ENCODE results near the gene BTBD3. TPM values are rescaled to one million over a fixed set of nuclear protein-coding genes. Genes with fewer than 3 reads are reported as not detected.

Gene BTBD3
- total RNA-seq, 1 donor from 2014 or later = 114 TPM

- TF ChIP-seq, protein P1, sequence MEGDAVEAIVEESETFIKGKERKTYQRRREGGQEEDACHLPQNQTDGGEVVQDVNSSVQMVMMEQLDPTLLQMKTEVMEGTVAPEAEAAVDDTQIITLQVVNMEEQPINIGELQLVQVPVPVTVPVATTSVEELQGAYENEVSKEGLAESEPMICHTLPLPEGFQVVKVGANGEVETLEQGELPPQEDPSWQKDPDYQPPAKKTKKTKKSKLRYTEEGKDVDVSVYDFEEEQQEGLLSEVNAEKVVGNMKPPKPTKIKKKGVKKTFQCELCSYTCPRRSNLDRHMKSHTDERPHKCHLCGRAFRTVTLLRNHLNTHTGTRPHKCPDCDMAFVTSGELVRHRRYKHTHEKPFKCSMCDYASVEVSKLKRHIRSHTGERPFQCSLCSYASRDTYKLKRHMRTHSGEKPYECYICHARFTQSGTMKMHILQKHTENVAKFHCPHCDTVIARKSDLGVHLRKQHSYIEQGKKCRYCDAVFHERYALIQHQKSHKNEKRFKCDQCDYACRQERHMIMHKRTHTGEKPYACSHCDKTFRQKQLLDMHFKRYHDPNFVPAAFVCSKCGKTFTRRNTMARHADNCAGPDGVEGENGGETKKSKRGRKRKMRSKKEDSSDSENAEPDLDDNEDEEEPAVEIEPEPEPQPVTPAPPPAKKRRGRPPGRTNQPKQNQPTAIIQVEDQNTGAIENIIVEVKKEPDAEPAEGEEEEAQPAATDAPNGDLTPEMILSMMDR (conservative IDR thresholded peaks at IDR 0.05) = no peak
- Mint-ChIP-seq H3K36me3 (no peaks in the 10 kb centered on the region), H3K9me3 (peaks cover 4% of the 10 kb centered on the region), H3K4me1 (ENCODE audit: unreplicated experiment) (no peaks in the 10 kb centered on the region), H3K27me3 (no peaks in the 10 kb centered on the region), H3K4me3 (no peak overlapping the region), H3K27ac (no peak overlapping the region)
- DNase-seq (ENCODE audit: extremely low spot score, unreplicated experiment) = no peak
Measured at GRCh38 chr20:11952639-11953038, 34.9 kb downstream of the BTBD3 start.

GRCh38 chr20:11957911-11958310 is 40.2 kb downstream of the BTBD3 start:
- no peaks in the 10 kb centered on the region for H3K36me3 Mint-ChIP-seq
- H3K4me1 Mint-ChIP-seq (ENCODE audit: unreplicated experiment) = no peaks in the 10 kb centered on the region
- TF ChIP-seq, protein P1 (conservative IDR thresholded peaks at IDR 0.05) = no peak
- no peak overlapping the region for H3K27ac Mint-ChIP-seq
- H3K27me3 Mint-ChIP-seq = peaks cover 7% of the 10 kb centered on the region
- no peak overlapping the region for H3K4me3 Mint-ChIP-seq
- no peak for DNase-seq (ENCODE audit: extremely low spot score, unreplicated experiment)
- peaks cover 8% of the 10 kb centered on the region for H3K9me3 Mint-ChIP-seq

DNA sequence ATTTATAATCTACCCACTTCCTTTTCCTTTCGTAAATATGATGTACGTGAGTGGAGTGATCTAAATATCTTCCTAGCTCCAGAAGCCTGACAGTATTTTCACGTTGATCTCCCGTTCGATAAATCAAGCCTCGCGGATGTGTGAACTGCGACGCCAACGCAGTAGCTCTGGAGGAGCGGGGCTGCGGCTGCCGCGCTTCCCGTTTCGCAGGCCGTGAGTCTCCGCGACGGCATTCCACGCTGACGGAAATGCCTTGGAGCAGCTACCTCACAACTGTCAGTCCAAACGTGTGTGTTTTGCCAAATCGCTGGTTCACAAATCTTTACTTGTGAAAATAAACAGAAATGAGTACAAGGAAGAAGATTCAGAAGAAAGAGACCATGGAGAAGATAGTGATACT is 41.2 kb downstream of the BTBD3 start:
- TF ChIP-seq, protein P1 (conservative IDR thresholded peaks at IDR 0.05) = no peak
- Mint-ChIP-seq H3K4me3 (no peak overlapping the region), H3K27ac (no peak overlapping the region), H3K27me3 (peaks cover 7% of the 10 kb centered on the region), H3K9me3 (peaks cover 8% of the 10 kb centered on the region), H3K36me3 (no peaks in the 10 kb centered on the region), H3K4me1 (ENCODE audit: unreplicated experiment) (no peaks in the 10 kb centered on the region)
- DNase-seq (ENCODE audit: extremely low spot score, unreplicated experiment) = no peak

- no peak overlapping the region for H3K27ac Mint-ChIP-seq
- H3K4me3 Mint-ChIP-seq = no peak overlapping the region
- no peaks in the 10 kb centered on the region for H3K27me3 Mint-ChIP-seq
- no peaks in the 10 kb centered on the region for H3K4me1 Mint-ChIP-seq (ENCODE audit: unreplicated experiment)
- no peak for DNase-seq (ENCODE audit: extremely low spot score, unreplicated experiment)
- H3K36me3 Mint-ChIP-seq = peaks cover 3% of the 10 kb centered on the region
- peaks cover 8% of the 10 kb centered on the region for H3K9me3 Mint-ChIP-seq
- TF ChIP-seq, protein P1 (conservative IDR thresholded peaks at IDR 0.05) = no peak
Measured at GRCh38 chr20:11965602-11966001, 47.9 kb downstream of the BTBD3 start.

- peaks cover 8% of the 10 kb centered on the region for H3K9me3 Mint-ChIP-seq
- H3K27me3 Mint-ChIP-seq = no peaks in the 10 kb centered on the region
- no peak overlapping the region for H3K27ac Mint-ChIP-seq
- peaks cover 3% of the 10 kb centered on the region for H3K36me3 Mint-ChIP-seq
- H3K4me1 Mint-ChIP-seq (ENCODE audit: unreplicated experiment) = no peaks in the 10 kb centered on the region
- DNase-seq (ENCODE audit: extremely low spot score, unreplicated experiment) = no peak
- H3K4me3 Mint-ChIP-seq = no peak overlapping the region
- TF ChIP-seq, protein P1 (conservative IDR thresholded peaks at IDR 0.05) = no peak
Measured at GRCh38 chr20:11966186-11966585, 48.5 kb downstream of the BTBD3 start.

DNA sequence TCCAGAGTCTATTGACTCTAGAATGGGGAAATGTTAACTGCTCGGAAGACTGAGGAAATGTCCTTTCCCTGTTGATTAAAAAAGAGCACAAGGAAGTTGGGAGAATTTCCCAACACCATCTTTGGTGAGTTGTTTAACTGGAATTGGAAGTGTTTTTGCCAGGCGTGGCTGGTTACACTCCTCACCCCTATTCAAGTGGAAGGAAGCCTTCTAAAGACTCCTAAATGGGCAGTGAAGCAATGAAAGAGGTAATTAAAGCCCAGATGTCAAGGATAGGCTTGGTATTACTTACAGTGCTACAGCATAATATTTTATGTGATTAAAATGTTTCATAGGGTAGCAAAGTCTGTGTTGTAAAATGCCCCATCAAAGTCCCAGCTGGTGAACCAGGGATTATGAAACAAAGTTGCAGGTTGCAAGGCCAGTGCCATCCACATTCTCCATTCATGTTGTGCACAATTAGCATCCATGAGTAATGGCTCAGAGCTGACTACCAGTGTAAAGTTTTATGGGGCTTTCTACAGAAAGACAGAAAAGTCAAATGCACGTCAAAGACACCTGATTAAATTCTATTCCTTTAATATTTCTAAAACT is 52.6 kb downstream of the BTBD3 start:
- Mint-ChIP-seq H3K36me3 (peaks cover 3% of the 10 kb centered on the region), H3K27me3 (no peaks in the 10 kb centered on the region), H3K27ac (no peak overlapping the region), H3K9me3 (peaks cover 3% of the 10 kb centered on the region), H3K4me1 (ENCODE audit: unreplicated experiment) (no peaks in the 10 kb centered on the region), H3K4me3 (no peak overlapping the region)
- TF ChIP-seq, protein P1 (conservative IDR thresholded peaks at IDR 0.05) = no peak
- DNase-seq (ENCODE audit: extremely low spot score, unreplicated experiment) = no peak

Measured in type B pancreatic cell (in vitro differentiated cells).